H1 (cell line): ENCODE measurements around the gene TMEM51. TPM values are rescaled to one million over a fixed set of nuclear protein-coding genes. Genes with fewer than 3 reads are reported as not detected.

Experiments used
- CTCF ChIA-PET: fragments of 300-600 bp; sonication (Branson Sonifier 250); formaldehyde crosslinking; loops from one replicate; lab custom pipeline; 2021; ENCODE audit not compliant: partially characterized antibody; lab: Charles Lee
- POLR2A ChIA-PET: fragments of 300-600 bp; sonication (Branson Sonifier 250); formaldehyde crosslinking; loops from one replicate; lab custom pipeline; 2021; ENCODE audit warnings: inconsistent platforms; ENCODE audit not compliant: partially characterized antibody; lab: Charles Lee
- DNase-seq, 2 experiments: peaks; one replicate each; pipeline versions ENCODE4 v3.0.0 to v3.0.0-alpha.2; 2010 to 2022; ENCODE audit warnings: low spot score in 2 of 2, low read depth in 1 of 2, mixed read lengths in 1 of 2
- FAIRE-seq: peaks from 2 replicates; lab custom pipeline; 2011; peaks lifted over from hg19 to GRCh38; lab: Jason Lieb, UNC
- H2AFZ ChIP-seq: 2 replicates; pipeline ENCODE4 v1.8.1; 2012; ENCODE audit warnings: low read length, inconsistent platforms
- H2AK5ac ChIP-seq: 2 replicates; pipeline ENCODE4 v1.6.1; 2013; ENCODE audit warnings: low read depth, low read length
- H2BK120ac ChIP-seq: replicated peaks from 2 replicates; pipeline ENCODE3; 2013; ENCODE audit warnings: low read depth, low read length, inconsistent platforms
- H2BK12ac ChIP-seq: 2 replicates; pipeline ENCODE4 v1.6.1; 2013; ENCODE audit warnings: low read depth, low read length
- H2BK15ac ChIP-seq: 2 replicates; pipeline ENCODE4 v1.6.1; 2013; ENCODE audit warnings: low read length
- H2BK20ac ChIP-seq: 2 replicates; pipeline ENCODE4 v1.6.1; 2013; ENCODE audit warnings: low read length
- H2BK5ac ChIP-seq: 2 replicates; pipeline ENCODE4 v1.6.1; 2013; ENCODE audit warnings: low read depth, low read length
- H3K14ac ChIP-seq: 2 replicates; pipeline ENCODE4 v1.6.1; 2013; ENCODE audit warnings: inconsistent platforms; ENCODE audit not compliant: insufficient read length
- H3K18ac ChIP-seq: 2 replicates; pipeline ENCODE4 v1.6.1; 2013; ENCODE audit warnings: low read length; ENCODE audit errors: extremely low read depth
- H3K23ac ChIP-seq: 2 replicates; pipeline ENCODE4 v1.6.1; 2013; ENCODE audit warnings: inconsistent platforms; ENCODE audit not compliant: insufficient read length
- H3K23me2 ChIP-seq: 2 replicates; pipeline ENCODE4 v1.6.1; 2013; ENCODE audit warnings: low read depth, low read length
- H3K27ac ChIP-seq: 2 replicates; pipeline ENCODE4 v1.6.1; 2011; ENCODE audit warnings: low read depth, low read length, inconsistent platforms
- H3K27me3 ChIP-seq, 4 experiments: replicated peaks in 1 of 4; 1 replicate in 1 of 4; 2 replicates in 3 of 4; pipeline versions ENCODE4 v1.6.1 to v1.8.1; 2011 to 2013; ENCODE audit warnings: low read length in 3 of 4, mild to moderate bottlenecking in 3 of 4, inconsistent platforms in 2 of 4, mixed read lengths in 2 of 4, moderate library complexity in 1 of 4; ENCODE audit not compliant: control insufficient read depth in 3 of 4, insufficient read depth in 3 of 4; ENCODE audit errors: extremely low read depth in 1 of 4
- H3K36me3 ChIP-seq, 4 experiments: 2 replicates each; pipeline versions ENCODE4 v1.6.1 to v1.8.1; 2011 to 2013; ENCODE audit warnings: mild to moderate bottlenecking in 4 of 4, low read length in 3 of 4, moderate library complexity in 2 of 4, control low read depth in 1 of 4, inconsistent platforms in 1 of 4; ENCODE audit not compliant: insufficient read depth in 4 of 4, control insufficient read depth in 2 of 4
- H3K4ac ChIP-seq: replicated peaks from 2 replicates; pipeline ENCODE3; 2013; ENCODE audit warnings: low read length, low read depth, mixed read lengths, inconsistent platforms; ENCODE audit not compliant: insufficient read length
- H3K4me1 ChIP-seq, 4 experiments: replicated peaks in 1 of 4; 1 replicate in 1 of 4; 2 replicates in 3 of 4; pipeline versions ENCODE4 v1.6.1 to v1.8.1; 2011 to 2013; ENCODE audit warnings: low read length in 3 of 4, inconsistent platforms in 2 of 4, mixed read lengths in 1 of 4; ENCODE audit not compliant: insufficient read depth in 4 of 4, control insufficient read depth in 3 of 4
- H3K4me2 ChIP-seq, 2 experiments: 2 replicates each; pipeline versions ENCODE4 v1.6.1 to v1.8.1; 2011 to 2013; ENCODE audit warnings: low read depth in 2 of 2, low read length in 2 of 2, control low read depth in 1 of 2, inconsistent platforms in 1 of 2, mild to moderate bottlenecking in 1 of 2; ENCODE audit not compliant: insufficient read depth in 1 of 2
- H3K4me3 ChIP-seq, 4 experiments: fragments of 200-600, 300-600 bp in 1 of 4; sonication (generic), shearing (Covaris generic), sonication (Bioruptor Twin) in 1 of 4; 2 replicates each; pipeline versions ENCODE4 v1.5.1 to v1.8.1; 2011 to 2016; ENCODE audit warnings: low read length in 4 of 4, low read depth in 3 of 4, control low read depth in 2 of 4, inconsistent platforms in 2 of 4, mild to moderate bottlenecking in 2 of 4, mixed read lengths in 1 of 4, moderate library complexity in 1 of 4; ENCODE audit not compliant: insufficient read depth in 2 of 4; ENCODE audit errors: extremely low read depth in 1 of 4
- H3K56ac ChIP-seq: replicated peaks from 2 replicates; pipeline ENCODE3; 2013; ENCODE audit warnings: low read depth, mild to moderate bottlenecking, mixed read lengths, low read length, inconsistent platforms; ENCODE audit not compliant: insufficient read length
- H3K79me1 ChIP-seq: 2 replicates; pipeline ENCODE4 v1.6.1; 2013; ENCODE audit warnings: low read depth, low read length, control low read depth
- H3K79me2 ChIP-seq, 2 experiments: 2 replicates each; pipeline versions ENCODE4 v1.6.1 to v1.8.1; 2012 to 2013; ENCODE audit warnings: low read length in 2 of 2, mild to moderate bottlenecking in 2 of 2, inconsistent platforms in 1 of 2; ENCODE audit not compliant: insufficient read depth in 2 of 2, control insufficient read depth in 1 of 2
- H3K9ac ChIP-seq, 4 experiments: replicated peaks in 1 of 4; 1 replicate in 1 of 4; 2 replicates in 3 of 4; pipeline versions ENCODE4 v1.6.1 to v1.8.1; 2011 to 2013; ENCODE audit warnings: low read depth in 3 of 4, low read length in 3 of 4, control low read depth in 2 of 4, mild to moderate bottlenecking in 2 of 4, moderate library complexity in 2 of 4, inconsistent platforms in 1 of 4; ENCODE audit errors: extremely low read depth in 1 of 4
- H3K9me3 ChIP-seq, 2 experiments: 2 replicates each; pipeline versions ENCODE4 v1.6.1 to v1.8.1; 2012 to 2013; ENCODE audit warnings: mild to moderate bottlenecking in 2 of 2, moderate library complexity in 2 of 2, control low read depth in 1 of 2, inconsistent platforms in 1 of 2, low read depth in 1 of 2, low read length in 1 of 2, mixed read lengths in 1 of 2; ENCODE audit not compliant: insufficient read depth in 2 of 2
- H4K20me1 ChIP-seq, 2 experiments: replicated peaks in 1 of 2; 2 replicates each; pipeline versions ENCODE3 to v1.8.1; 2011 to 2013; ENCODE audit warnings: inconsistent platforms in 2 of 2, low read length in 2 of 2, mild to moderate bottlenecking in 1 of 2; ENCODE audit not compliant: insufficient read depth in 2 of 2, control insufficient read depth in 1 of 2
- H4K5ac ChIP-seq: 2 replicates; pipeline ENCODE4 v1.6.1; 2013; ENCODE audit warnings: low read length, low read depth, mixed read lengths, inconsistent platforms; ENCODE audit not compliant: insufficient read length
- H4K8ac ChIP-seq: 2 replicates; pipeline ENCODE4 v1.8.0; 2013; ENCODE audit warnings: mild to moderate bottlenecking, moderate library complexity, low read length, inconsistent platforms; ENCODE audit not compliant: insufficient read depth; ENCODE audit errors: extremely low read depth
- H4K91ac ChIP-seq: replicated peaks from 2 replicates; pipeline ENCODE3; 2013; ENCODE audit warnings: low read length, mixed read lengths, inconsistent platforms; ENCODE audit not compliant: insufficient read length
- BACH1 ChIP-seq: IDR thresholded peaks from 2 replicates; pipeline ENCODE4 v1.6.1; 2012; ENCODE audit warnings: low read length, improper control_type of control experiment
- BCL11A ChIP-seq, 2 experiments: IDR thresholded peaks; one replicate each; pipeline ENCODE4 v1.6.1; 2011; ENCODE audit warnings: low read depth in 2 of 2, low read length in 2 of 2, mild to moderate bottlenecking in 2 of 2
- CBX5 ChIP-seq: fragments of 300-800, 300-1000 bp; sonication (generic); IDR thresholded peaks from 2 replicates; pipeline ENCODE4 v1.7.1; 2016; ENCODE audit warnings: antibody characterized with exemption, low read length, low read depth
- CHD1 ChIP-seq: IDR thresholded peaks from 2 replicates; pipeline ENCODE4 v1.6.1; 2012; ENCODE audit warnings: low read depth, low read length, improper control_type of control experiment
- CTBP2 ChIP-seq: IDR thresholded peaks from 2 replicates; pipeline ENCODE4 v1.7.0; 2011; ENCODE audit warnings: borderline replicate concordance, mild to moderate bottlenecking, moderate library complexity, mixed read lengths, low read length; ENCODE audit not compliant: insufficient read depth, insufficient read length
- GABPA ChIP-seq: IDR thresholded peaks from 2 replicates; pipeline ENCODE4 v1.6.1; 2011; ENCODE audit warnings: mild to moderate bottlenecking, low read length, moderate library complexity, borderline replicate concordance; ENCODE audit not compliant: insufficient read depth
- KDM1A ChIP-seq: fragments of 200-600, 300-600 bp; sonication (generic); IDR thresholded peaks from 2 replicates; pipeline ENCODE4 v1.7.1; 2016; ENCODE audit warnings: mild to moderate bottlenecking, low read length, borderline replicate concordance
- MAX ChIP-seq: IDR thresholded peaks from 2 replicates; pipeline ENCODE4 v1.6.1; 2012; ENCODE audit warnings: inconsistent platforms
- POU5F1 ChIP-seq: IDR thresholded peaks from 2 replicates; pipeline ENCODE4 v1.6.1; 2011; ENCODE audit warnings: low read depth, mild to moderate bottlenecking, low read length, moderate library complexity
- RAD21 ChIP-seq, 2 experiments: IDR thresholded peaks in 1 of 2; conservative IDR thresholded peaks in 1 of 2; 2 replicates each; pipeline ENCODE4 v1.6.1; 2011; ENCODE audit warnings: low read depth in 2 of 2, low read length in 2 of 2, improper control_type of control experiment in 1 of 2, inconsistent platforms in 1 of 2, mild to moderate bottlenecking in 1 of 2, moderate library complexity in 1 of 2
- SAP30 ChIP-seq: fragments of 300-600 bp; sonication (generic); IDR thresholded peaks from 2 replicates; pipeline ENCODE4 v1.7.1; 2012; ENCODE audit warnings: low read length, moderate library complexity, mild to moderate bottlenecking, inconsistent platforms; ENCODE audit not compliant: insufficient read depth, insufficient replicate concordance
- SIRT6 ChIP-seq: IDR thresholded peaks from one replicate; pipeline ENCODE4 v1.7.1; 2012; ENCODE audit warnings: low read length, inconsistent platforms
- TCF12 ChIP-seq: IDR thresholded peaks from 2 replicates; pipeline ENCODE4 v1.6.1; 2011; ENCODE audit warnings: low read depth, mild to moderate bottlenecking, low read length
- TEAD4 ChIP-seq: IDR thresholded peaks from 2 replicates; pipeline ENCODE4 v1.6.1; 2012; ENCODE audit warnings: low read depth, low read length, inconsistent platforms, mixed read lengths
- whole genome bisulfite sequencing, 2 experiments: shearing (Covaris generic) in 1 of 2; methylation state at CpG; one replicate each; pipeline versions ENCODE4 v1.1.6 to v1.1.7; 2013 to 2015; ENCODE audit warnings: low lambda C conversion rate in 2 of 2, mixed read lengths in 2 of 2, inconsistent platforms in 1 of 2, low coverage in 1 of 2, missing lambda C conversion rate in 1 of 2; ENCODE audit not compliant: insufficient replicate concordance in 2 of 2, insufficient coverage in 1 of 2, insufficient read length in 1 of 2; ENCODE audit errors: extremely low coverage in 1 of 2, missing lambda C conversion rate in 1 of 2; 5-methylcytosine and 5-hydroxymethylcytosine counted together
- polyA plus RNA-seq, 7 experiments: library from polyadenylated mRNA; depleted of rRNA in 3 of 7; stranded (reverse) in 5 of 7; unstranded in 2 of 7; fragments of >200 nt in 5 of 7; fragments of 200-250 nt in 2 of 7; gene quantifications; 1 replicate in 5 of 7; 2 replicates in 1 of 7; 4 replicates in 1 of 7; pipeline versions ENCODE4 v1.2.1 to v1.2.3, GENCODE V29; 2011 to 2013; ENCODE audit warnings: missing spikeins in 2 of 7, mixed read lengths in 2 of 7
- total RNA-seq: library from RNA; stranded (reverse); fragmentation: NEBNext Ultra II Directional; extraction: Animal tissue kit (Norgen Biotek cat#: 25700); gene quantifications from 2 replicates; pipeline ENCODE4 v1.2.1, GENCODE V29; 2021

Gene TMEM51
- total and polyA plus RNA-seq, 2 of the 8 experiments (the other 6 are each of a cell fraction or from before 2014, with no cell fraction given), result 9.9 to 10.7 TPM

GRCh38 chr1:15110867-15111230 is 42.7 kb upstream of the TMEM51 start:
- no peaks in the 10 kb centered on the region for H3K9me3 ChIP-seq
- TF ChIP-seq KDM1A, result no peak
- no peak for TF ChIP-seq SIRT6
- no peak for TF ChIP-seq CBX5
- peak; percentile 48; the same call in 1 of the 2 replicates for TF ChIP-seq TEAD4
- TF ChIP-seq TCF12, result no peak
- TF ChIP-seq CTBP2, result no peak
- TF ChIP-seq BACH1, result no peak
- no peak for TF ChIP-seq MAX
- TF ChIP-seq POU5F1, result no peak
- TF ChIP-seq GABPA, result no peak
- no peak for TF ChIP-seq CHD1
- peak; percentile 48 to 69 for TF ChIP-seq RAD21 (IDR thresholded peaks at IDR 0.05 in 1 of 2, conservative IDR thresholded peaks at IDR 0.05 in 1 of 2; ENCODE audit: low read depth in 2 of 2, low read length in 2 of 2)
- no peak for TF ChIP-seq SAP30
- no peak for TF ChIP-seq BCL11A (IDR thresholded peaks at IDR 0.05; ENCODE audit: low read depth in 2 of 2, low read length in 2 of 2)

More at GRCh38 chr1:15110867-15111230, 42.7 kb upstream of the TMEM51 start:
- Histone ChIP-seq H2AK5ac (no peak overlapping the region), H3K23ac (no peak overlapping the region), H3K79me1 (no peaks in the 10 kb centered on the region), H3K27ac (no peak overlapping the region), H3K18ac (no peak overlapping the region), H4K91ac (no peak overlapping the region), H4K8ac (no peak overlapping the region), H2BK20ac (no peak overlapping the region), H3K36me3 (peaks cover 0 to 3% (median 0%) of the 10 kb centered on the region in 4 experiments; a peak in 1 of 8 replicates), H3K9ac (no peak overlapping the region), H4K20me1 (peaks cover 0 to 2% of the 10 kb centered on the region in 2 experiments), H2BK15ac (peak overlapping the region; percentile 40; the same call in 1 of the 2 replicates), H3K27me3 (no peaks in the 10 kb centered on the region; a peak in 1 of 7 replicates), H3K14ac (no peak overlapping the region), H2BK120ac (no peak overlapping the region), H2AFZ (no peak overlapping the region), H3K4me3 (no peak overlapping the region), H3K4ac (no peak overlapping the region), H3K56ac (no peak overlapping the region), H4K5ac (no peak overlapping the region), H2BK5ac (no peak overlapping the region), H3K79me2 (no peaks in the 10 kb centered on the region), H3K4me2 (no peak overlapping the region), H2BK12ac (no peak overlapping the region), H3K4me1 (peaks cover 14 to 32% (median 16%) of the 10 kb centered on the region in 4 experiments), H3K23me2 (peaks cover 9% of the 10 kb centered on the region; the same call in 1 of the 2 replicates)
- FAIRE-seq, result peak; percentile 36
- ChIA-PET CTCF (interaction anchor here (0.6 to 2.9 kb wide), 25 partner anchors 12 to 308 kb away, joined by 3 to 24 read pairs (median 4); partner anchors contain the start of gene TMEM51), POLR2A (interaction anchor here (1.1 kb wide), 1 partner anchor 137 kb away, joined by 3 read pairs; no protein-coding TSS in a partner anchor)
- 26% methylated on average over 2 of the region's 2 CpGs; no CpG with 5 or more reads in 1 of the 2 experiments for WGBS, 2 experiments
- DNase-seq, result no peak
